Loucy (cell line): Measurements from ENCODE around the gene RXYLT1.

Experiments
- EZH2phosphoT487 ChIP-seq: fragments of 200-600 bp; IDR thresholded peaks from 2 replicates; pipeline ENCODE4 v1.6.1; 2018; ENCODE audit warnings: antibody characterized with exemption, mild to moderate bottlenecking, moderate library complexity, borderline replicate concordance
- TF ChIP-seq, protein P1 (sequence below): fragments of 200-600 bp; sonication (generic); conservative IDR thresholded peaks from 2 replicates; pipeline ENCODE4 v1.5.1; 2014; ENCODE audit warnings: mild to moderate bottlenecking, antibody characterized with exemption, low read length

DNA sequence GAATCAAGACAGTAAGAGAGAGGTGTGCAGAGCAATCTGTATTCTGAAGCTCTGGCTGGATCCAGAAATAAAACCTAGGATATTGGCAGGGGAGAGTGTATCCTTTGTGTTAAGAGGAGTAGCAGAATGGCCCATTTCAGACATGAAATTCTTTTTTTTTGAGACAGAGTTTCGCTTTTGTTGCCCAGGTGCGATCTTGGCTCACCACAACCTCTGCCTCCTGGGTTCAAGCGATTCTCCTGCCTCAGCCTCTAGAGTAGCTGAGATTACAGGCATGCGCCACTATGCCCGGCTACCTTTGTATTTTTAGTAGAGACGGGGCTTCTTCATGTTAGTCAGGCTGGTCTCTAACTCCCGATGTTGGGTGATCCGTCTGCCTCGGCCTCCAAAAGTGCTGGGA is 58.7 kb downstream of the RXYLT1 start:
- TF ChIP-seq, protein P1, sequence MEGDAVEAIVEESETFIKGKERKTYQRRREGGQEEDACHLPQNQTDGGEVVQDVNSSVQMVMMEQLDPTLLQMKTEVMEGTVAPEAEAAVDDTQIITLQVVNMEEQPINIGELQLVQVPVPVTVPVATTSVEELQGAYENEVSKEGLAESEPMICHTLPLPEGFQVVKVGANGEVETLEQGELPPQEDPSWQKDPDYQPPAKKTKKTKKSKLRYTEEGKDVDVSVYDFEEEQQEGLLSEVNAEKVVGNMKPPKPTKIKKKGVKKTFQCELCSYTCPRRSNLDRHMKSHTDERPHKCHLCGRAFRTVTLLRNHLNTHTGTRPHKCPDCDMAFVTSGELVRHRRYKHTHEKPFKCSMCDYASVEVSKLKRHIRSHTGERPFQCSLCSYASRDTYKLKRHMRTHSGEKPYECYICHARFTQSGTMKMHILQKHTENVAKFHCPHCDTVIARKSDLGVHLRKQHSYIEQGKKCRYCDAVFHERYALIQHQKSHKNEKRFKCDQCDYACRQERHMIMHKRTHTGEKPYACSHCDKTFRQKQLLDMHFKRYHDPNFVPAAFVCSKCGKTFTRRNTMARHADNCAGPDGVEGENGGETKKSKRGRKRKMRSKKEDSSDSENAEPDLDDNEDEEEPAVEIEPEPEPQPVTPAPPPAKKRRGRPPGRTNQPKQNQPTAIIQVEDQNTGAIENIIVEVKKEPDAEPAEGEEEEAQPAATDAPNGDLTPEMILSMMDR, result no peak
- no peak for TF ChIP-seq EZH2phosphoT487
